DOHH2 (cell line): ENCODE data around the gene AFG1L.

Experiments
- H3F3A ChIP-seq: fragments of 200-600 bp; sonication (generic), shearing (Covaris generic); 2 replicates; pipeline ENCODE4 v1.6.0; 2016; ENCODE audit warnings: antibody characterized with exemption, mild to moderate bottlenecking; ENCODE audit not compliant: control insufficient read depth, insufficient read depth
- H3K27ac ChIP-seq: fragments of 200-600 bp; sonication (generic); 2 replicates; pipeline ENCODE4 v1.5.1; 2014; ENCODE audit warnings: low read depth, mild to moderate bottlenecking, low read length, moderate library complexity
- H3K27me3 ChIP-seq: fragments of 200-600 bp; sonication (generic); 2 replicates; pipeline ENCODE4 v1.6.1; 2014; ENCODE audit warnings: mild to moderate bottlenecking, low read length, mixed read lengths; ENCODE audit not compliant: control insufficient read depth
- H3K36me3 ChIP-seq: fragments of 200-600 bp; sonication (generic); 2 replicates; pipeline ENCODE4 v1.6.1; 2014; ENCODE audit warnings: mild to moderate bottlenecking, low read length, moderate library complexity, mixed read lengths; ENCODE audit not compliant: control insufficient read depth
- H3K4me1 ChIP-seq: fragments of 200-600 bp; sonication (generic); 2 replicates; pipeline ENCODE4 v1.6.1; 2014; ENCODE audit warnings: mild to moderate bottlenecking, low read length, mixed read lengths; ENCODE audit not compliant: control insufficient read depth
- H3K4me2 ChIP-seq: fragments of 200-600 bp; sonication (generic); 2 replicates; pipeline ENCODE4 v1.6.0; 2014; ENCODE audit warnings: mild to moderate bottlenecking, low read length, moderate library complexity
- H3K4me3 ChIP-seq: fragments of 200-600 bp; sonication (generic); 2 replicates; pipeline ENCODE4 v1.5.1; 2014; ENCODE audit warnings: mild to moderate bottlenecking, low read length, mixed read lengths
- H3K79me2 ChIP-seq: fragments of 200-600 bp; sonication (generic); 2 replicates; pipeline ENCODE4 v1.6.1; 2014; ENCODE audit warnings: mild to moderate bottlenecking, low read length, mixed read lengths; ENCODE audit not compliant: control insufficient read depth
- H3K9me2 ChIP-seq: fragments of 200-600 bp; sonication (generic); replicated peaks from 2 replicates; pipeline ENCODE4 v1.6.1; 2014; ENCODE audit warnings: mild to moderate bottlenecking, low read length, mixed read lengths; ENCODE audit not compliant: control insufficient read depth
- H3K9me3 ChIP-seq: fragments of 200-600 bp; sonication (generic); 2 replicates; pipeline ENCODE4 v1.6.1; 2014; ENCODE audit warnings: antibody characterized with exemption, low read length, mixed read lengths; ENCODE audit not compliant: control insufficient read depth, insufficient read depth
- H4K20me1 ChIP-seq: fragments of 200-600 bp; sonication (generic); 2 replicates; pipeline ENCODE4 v1.6.0; 2014; ENCODE audit warnings: low read depth, mild to moderate bottlenecking, antibody characterized with exemption, low read length, moderate library complexity; ENCODE audit not compliant: control insufficient read depth, insufficient read depth
- EZH2phosphoT487 ChIP-seq: fragments of 200-600 bp; sonication (generic); IDR thresholded peaks from 2 replicates; pipeline ENCODE4 v1.6.1; 2017; ENCODE audit warnings: borderline replicate concordance, mild to moderate bottlenecking, antibody characterized with exemption, low read length, moderate library complexity, mixed read lengths
- TF ChIP-seq, protein P1 (sequence below): fragments of 200-600 bp; sonication (generic); IDR thresholded peaks from one replicate; pipeline ENCODE4 v1.5.1; 2014; ENCODE audit warnings: antibody characterized with exemption, mild to moderate bottlenecking, low read depth, low read length; ENCODE audit not compliant: poor library complexity, severe bottlenecking

Gene AFG1L

DNA sequence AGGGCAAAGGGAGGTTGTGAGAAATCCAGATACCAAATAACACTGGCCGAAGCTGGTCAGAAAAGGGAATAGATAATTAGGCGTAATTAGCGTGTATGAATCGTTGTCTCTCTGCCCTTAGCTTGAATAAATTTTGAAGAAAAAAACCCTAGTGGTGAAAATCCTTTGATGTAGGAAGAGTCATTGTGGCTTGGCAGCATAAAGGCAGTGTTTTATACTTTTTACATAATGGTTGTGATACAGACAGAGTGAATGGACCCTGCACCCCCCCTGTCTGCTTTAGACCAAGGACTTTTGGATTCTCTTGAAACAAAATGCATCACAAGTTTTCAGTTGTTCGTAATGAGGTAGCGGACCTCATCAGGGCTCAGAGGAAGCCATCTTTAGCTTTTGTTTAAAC, 126.5 kb downstream of the AFG1L start:
- Histone ChIP-seq H3K9me2 (no peaks in the 10 kb centered on the region), H3K36me3 (no peaks in the 10 kb centered on the region), H3K27me3 (no peaks in the 10 kb centered on the region), H3K4me1 (no peaks in the 10 kb centered on the region), H3K9me3 (no peaks in the 10 kb centered on the region), H4K20me1 (no peaks in the 10 kb centered on the region), H3K4me2 (no peak overlapping the region), H3K27ac (no peak overlapping the region), H3K4me3 (no peak overlapping the region), H3K79me2 (no peaks in the 10 kb centered on the region), H3F3A (0 out of 2 replicates have a peak, but pooled peaks cover 4% of the 10 kb centered on the region)
- no peak for TF ChIP-seq EZH2phosphoT487
- TF ChIP-seq, protein P1, sequence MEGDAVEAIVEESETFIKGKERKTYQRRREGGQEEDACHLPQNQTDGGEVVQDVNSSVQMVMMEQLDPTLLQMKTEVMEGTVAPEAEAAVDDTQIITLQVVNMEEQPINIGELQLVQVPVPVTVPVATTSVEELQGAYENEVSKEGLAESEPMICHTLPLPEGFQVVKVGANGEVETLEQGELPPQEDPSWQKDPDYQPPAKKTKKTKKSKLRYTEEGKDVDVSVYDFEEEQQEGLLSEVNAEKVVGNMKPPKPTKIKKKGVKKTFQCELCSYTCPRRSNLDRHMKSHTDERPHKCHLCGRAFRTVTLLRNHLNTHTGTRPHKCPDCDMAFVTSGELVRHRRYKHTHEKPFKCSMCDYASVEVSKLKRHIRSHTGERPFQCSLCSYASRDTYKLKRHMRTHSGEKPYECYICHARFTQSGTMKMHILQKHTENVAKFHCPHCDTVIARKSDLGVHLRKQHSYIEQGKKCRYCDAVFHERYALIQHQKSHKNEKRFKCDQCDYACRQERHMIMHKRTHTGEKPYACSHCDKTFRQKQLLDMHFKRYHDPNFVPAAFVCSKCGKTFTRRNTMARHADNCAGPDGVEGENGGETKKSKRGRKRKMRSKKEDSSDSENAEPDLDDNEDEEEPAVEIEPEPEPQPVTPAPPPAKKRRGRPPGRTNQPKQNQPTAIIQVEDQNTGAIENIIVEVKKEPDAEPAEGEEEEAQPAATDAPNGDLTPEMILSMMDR = no peak

DNA sequence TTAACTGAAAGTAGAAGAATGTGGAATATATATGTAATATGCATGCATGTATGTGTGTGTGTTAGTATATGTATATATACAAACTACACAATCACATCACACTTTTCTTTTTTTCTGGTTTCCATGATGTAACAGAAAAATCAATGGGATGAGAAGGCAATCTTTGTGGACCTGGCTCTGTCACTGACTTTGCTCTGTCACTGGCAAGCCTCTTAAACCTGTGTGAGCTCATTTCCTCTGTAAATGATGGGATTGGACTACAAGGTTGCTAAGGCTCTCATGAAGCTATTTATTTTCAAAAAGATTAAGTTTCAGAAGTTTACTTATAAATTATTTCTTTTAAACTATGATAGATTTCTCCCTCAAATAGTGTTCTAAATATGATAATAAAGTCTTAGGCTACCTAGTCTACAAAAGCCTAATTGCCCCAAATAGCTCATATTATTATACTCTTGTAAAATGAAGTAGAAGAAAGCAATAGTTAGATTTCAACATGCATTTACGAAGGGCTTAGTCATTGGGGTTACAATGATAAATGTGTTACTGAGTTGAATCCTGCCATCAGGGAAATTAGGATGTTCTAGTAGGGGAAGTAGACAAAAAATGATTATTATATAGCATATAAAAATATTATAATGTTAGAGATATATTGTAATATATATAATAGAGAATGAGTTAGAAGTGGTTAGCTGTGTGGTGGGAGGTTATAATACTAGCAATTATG, 129.3 kb downstream of the AFG1L start:
- TF ChIP-seq, protein P1 = no peak
- no peak for TF ChIP-seq EZH2phosphoT487
- H3K27ac ChIP-seq = no peak overlapping the region
- H3K79me2 ChIP-seq = no peaks in the 10 kb centered on the region
- no peaks in the 10 kb centered on the region for H3K9me3 ChIP-seq
- H3K27me3 ChIP-seq = no peaks in the 10 kb centered on the region
- H3K36me3 ChIP-seq = no peaks in the 10 kb centered on the region
- H3K4me3 ChIP-seq = no peak overlapping the region
- H3K4me1 ChIP-seq = peaks cover 4% of the 10 kb centered on the region; the same call in 1 of the 2 replicates
- no peak overlapping the region for H3K4me2 ChIP-seq
- no peaks in the 10 kb centered on the region for H3F3A ChIP-seq
- no peaks in the 10 kb centered on the region for H3K9me2 ChIP-seq
- H4K20me1 ChIP-seq = no peaks in the 10 kb centered on the region

DNA sequence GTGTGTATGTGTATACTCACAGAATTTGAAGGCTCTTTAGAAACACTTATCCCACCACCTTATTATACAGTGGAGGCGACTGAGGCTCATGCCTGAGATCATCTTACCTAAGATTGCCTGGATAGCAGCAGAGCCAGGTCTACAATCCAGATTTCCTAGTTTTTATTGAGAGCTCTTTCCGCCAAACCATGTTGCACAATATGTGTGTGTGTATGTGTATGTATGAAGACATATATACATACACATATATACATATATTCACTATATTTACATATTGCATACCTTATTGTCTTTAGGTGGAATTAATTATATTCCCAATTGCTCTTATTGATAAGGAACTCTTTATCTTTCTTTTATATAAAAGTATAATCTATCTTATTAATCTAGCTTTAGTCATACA, 130.6 kb downstream of the AFG1L start:
- H3K27me3 ChIP-seq = no peaks in the 10 kb centered on the region
- no peaks in the 10 kb centered on the region for H3K79me2 ChIP-seq
- H3K4me2 ChIP-seq = no peak overlapping the region
- H3K4me3 ChIP-seq = no peak overlapping the region
- H3K27ac ChIP-seq = no peak overlapping the region
- no peaks in the 10 kb centered on the region for H3F3A ChIP-seq
- H4K20me1 ChIP-seq = no peaks in the 10 kb centered on the region
- no peaks in the 10 kb centered on the region for H3K9me2 ChIP-seq
- H3K9me3 ChIP-seq = no peaks in the 10 kb centered on the region
- H3K4me1 ChIP-seq = peaks cover 4% of the 10 kb centered on the region; the same call in 1 of the 2 replicates
- TF ChIP-seq, protein P1 = no peak
- TF ChIP-seq EZH2phosphoT487 = no peak
- H3K36me3 ChIP-seq = no peaks in the 10 kb centered on the region
